Bronchial epithelial cell (primary cell): ENCODE data around the gene MPL. TPM values are rescaled to one million over a fixed set of nuclear protein-coding genes. Genes with fewer than 3 reads are reported as not detected.

Experiments used
- DNase-seq: peaks from one replicate; pipeline ENCODE4 v3.0.0-alpha.2; 2010; ENCODE audit warnings: low read depth
- FAIRE-seq: peaks from 2 replicates; lab custom pipeline; 2011; peaks lifted over from hg19 to GRCh38; lab: Jason Lieb, UNC
- H3K27me3 ChIP-seq: 2 replicates; pipeline ENCODE4 v1.5.1; 2011; ENCODE audit warnings: low read length; ENCODE audit not compliant: control insufficient read depth, insufficient read depth
- H3K36me3 ChIP-seq: 2 replicates; pipeline ENCODE4 v1.5.1; 2011; ENCODE audit warnings: low read length; ENCODE audit not compliant: control insufficient read depth, insufficient read depth
- H3K4me3 ChIP-seq: 2 replicates; pipeline ENCODE4 v1.5.1; 2011; ENCODE audit warnings: mild to moderate bottlenecking, low read depth, low read length, control low read depth
- CTCF ChIP-seq: IDR thresholded peaks from 2 replicates; pipeline ENCODE4 v1.5.1; 2011; ENCODE audit warnings: mild to moderate bottlenecking, moderate library complexity, low read length, control low read depth, inconsistent platforms; ENCODE audit not compliant: insufficient read depth, severe bottlenecking
- total RNA-seq: library from RNA; depleted of rRNA; stranded (reverse); fragments of >200 nt; gene quantifications from 2 replicates; pipeline ENCODE4 v1.2.1, GENCODE V29; 2014

Gene MPL
- total RNA-seq, 1 donor from 2014 or later = not detected

- FAIRE-seq (no peak), DNase-seq (no peak)
- TF ChIP-seq CTCF = no peak
- no peaks in the 10 kb centered on the region for H3K36me3 ChIP-seq
- H3K27me3 ChIP-seq = no peaks in the 10 kb centered on the region
- H3K4me3 ChIP-seq = no peak overlapping the region
These were observed 30.0 kb upstream of the MPL start for GRCh38 chr1:43307458-43308158.

GRCh38 chr1:43308635-43309404, 28.8 kb upstream of the MPL start:
- FAIRE-seq (no peak), DNase-seq (no peak)
- Histone ChIP-seq H3K4me3 (no peak overlapping the region), H3K27me3 (no peaks in the 10 kb centered on the region), H3K36me3 (no peaks in the 10 kb centered on the region)
- no peak for TF ChIP-seq CTCF

DNA sequence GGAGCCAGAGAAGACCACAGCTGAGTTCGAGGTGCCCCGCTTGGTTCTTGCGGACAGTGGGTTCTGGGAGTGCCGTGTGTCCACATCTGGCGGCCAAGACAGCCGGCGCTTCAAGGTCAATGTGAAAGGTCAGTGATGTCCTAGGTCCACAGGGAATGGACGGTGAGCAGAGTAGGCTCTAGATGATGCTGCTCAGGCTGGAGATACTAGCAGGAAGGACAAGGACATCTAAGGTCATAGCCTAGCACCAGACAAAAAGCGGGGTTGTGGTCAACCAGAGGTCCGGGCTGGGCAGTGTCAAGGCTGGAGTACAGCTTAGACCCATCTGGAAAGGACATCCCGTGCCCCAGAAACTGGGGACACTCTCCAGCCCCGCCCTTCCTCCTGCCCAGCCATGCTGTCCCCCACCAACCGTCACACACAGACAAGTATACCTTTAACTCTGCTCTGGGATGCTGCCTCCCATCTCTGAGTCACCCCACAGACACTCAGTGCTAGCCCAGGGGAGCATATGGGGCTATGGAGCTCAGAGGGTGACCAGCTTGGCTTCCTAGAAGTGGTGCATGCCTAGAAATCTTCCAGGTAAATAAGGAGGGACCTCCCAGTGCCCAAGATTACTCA, 28.1 kb upstream of the MPL start:
- Histone ChIP-seq H3K4me3 (no peak overlapping the region), H3K27me3 (no peaks in the 10 kb centered on the region), H3K36me3 (no peaks in the 10 kb centered on the region)
- no peak for TF ChIP-seq CTCF
- DNase-seq (no peak), FAIRE-seq (peak; percentile 55)

- Histone ChIP-seq H3K4me3 (no peak overlapping the region), H3K27me3 (no peaks in the 10 kb centered on the region), H3K36me3 (no peaks in the 10 kb centered on the region)
- no peak for TF ChIP-seq CTCF
- FAIRE-seq (no peak), DNase-seq (no peak)
These were observed 26.1 kb upstream of the MPL start for GRCh38 chr1:43311521-43311920.

- FAIRE-seq = peak; percentile 40
- DNase-seq = no peak
These were observed 25.4 kb upstream of the MPL start for GRCh38 chr1:43312212-43312623.

More at GRCh38 chr1:43312212-43312623, 25.4 kb upstream of the MPL start:
- Histone ChIP-seq H3K4me3 (no peak overlapping the region), H3K27me3 (no peaks in the 10 kb centered on the region), H3K36me3 (no peaks in the 10 kb centered on the region)
- no peak for TF ChIP-seq CTCF
